ENCODE results near the gene CASKIN1.

The CASKIN1 gene

GRCh38 chr16:2186505-2186904, 9.9 kb downstream of the CASKIN1 start:
- no peak overlapping the region for H3K4me3 ChIP-seq (ENCODE audit: low read length, poor library complexity, severe bottlenecking)
- no peak for TF ChIP-seq EZH2phosphoT487 (IDR thresholded peaks at IDR 0.05; ENCODE audit: borderline replicate concordance)
- no peak for TF ChIP-seq CTCF (conservative IDR thresholded peaks at IDR 0.05; ENCODE audit: low read length)
- H3K36me3 ChIP-seq (ENCODE audit: insufficient read depth, low read length) = no peaks in the 10 kb centered on the region
- H3F3A ChIP-seq (ENCODE audit: low read depth) = no peaks in the 10 kb centered on the region
- H3K4me1 ChIP-seq (ENCODE audit: insufficient read depth, low read length, poor library complexity, severe bottlenecking) = no peaks in the 10 kb centered on the region
- H3K9me3 ChIP-seq (ENCODE audit: insufficient read depth, low read depth, low read length) = no peaks in the 10 kb centered on the region
- H3K79me2 ChIP-seq (ENCODE audit: insufficient read depth, low read length) = no peaks in the 10 kb centered on the region
- no peaks in the 10 kb centered on the region for H3K9me2 ChIP-seq (replicated peaks; ENCODE audit: low read depth, low read length)
- H3K9ac ChIP-seq (ENCODE audit: low read depth, low read length, poor library complexity, severe bottlenecking) = no peak overlapping the region
- no peak overlapping the region for H2AFZ ChIP-seq (ENCODE audit: low read length)
- no peaks in the 10 kb centered on the region for H4K20me1 ChIP-seq (ENCODE audit: insufficient read depth, low read length, poor library complexity, severe bottlenecking)
- no peaks in the 10 kb centered on the region for H3K27me3 ChIP-seq (ENCODE audit: insufficient read depth, low read length, poor library complexity, severe bottlenecking)
- H3K4me2 ChIP-seq (ENCODE audit: low read depth, low read length, poor library complexity, severe bottlenecking) = no peak overlapping the region

- H3K36me3 ChIP-seq (ENCODE audit: insufficient read depth, low read length) = no peaks in the 10 kb centered on the region
- H3K4me1 ChIP-seq (ENCODE audit: insufficient read depth, low read length, poor library complexity, severe bottlenecking) = no peaks in the 10 kb centered on the region
- no peaks in the 10 kb centered on the region for H3K79me2 ChIP-seq (ENCODE audit: insufficient read depth, low read length)
- H3K9me3 ChIP-seq (ENCODE audit: insufficient read depth, low read depth, low read length) = no peaks in the 10 kb centered on the region
- TF ChIP-seq CTCF (conservative IDR thresholded peaks at IDR 0.05; ENCODE audit: low read length) = no peak
- no peak for TF ChIP-seq EZH2phosphoT487 (IDR thresholded peaks at IDR 0.05; ENCODE audit: borderline replicate concordance)
- no peaks in the 10 kb centered on the region for H3F3A ChIP-seq (ENCODE audit: low read depth)
- no peak overlapping the region for H3K4me2 ChIP-seq (ENCODE audit: low read depth, low read length, poor library complexity, severe bottlenecking)
- H4K20me1 ChIP-seq (ENCODE audit: insufficient read depth, low read length, poor library complexity, severe bottlenecking) = no peaks in the 10 kb centered on the region
- H3K4me3 ChIP-seq (ENCODE audit: low read length, poor library complexity, severe bottlenecking) = no peak overlapping the region
- H2AFZ ChIP-seq (ENCODE audit: low read length) = no peak overlapping the region
- H3K9me2 ChIP-seq (replicated peaks; ENCODE audit: low read depth, low read length) = no peaks in the 10 kb centered on the region
- H3K27me3 ChIP-seq (ENCODE audit: insufficient read depth, low read length, poor library complexity, severe bottlenecking) = no peaks in the 10 kb centered on the region
- no peak overlapping the region for H3K9ac ChIP-seq (ENCODE audit: low read depth, low read length, poor library complexity, severe bottlenecking)
Measured at GRCh38 chr16:2186064-2186463, 10.3 kb downstream of the CASKIN1 start.

GRCh38 chr16:2184962-2185361, 11.4 kb downstream of the CASKIN1 start:
- Histone ChIP-seq H3K9me2 (replicated peaks; ENCODE audit: low read depth, low read length) (no peaks in the 10 kb centered on the region), H2AFZ (ENCODE audit: low read length) (no peak overlapping the region), H3K79me2 (ENCODE audit: insufficient read depth, low read length) (no peaks in the 10 kb centered on the region), H3K27me3 (ENCODE audit: insufficient read depth, low read length, poor library complexity, severe bottlenecking) (no peaks in the 10 kb centered on the region), H3K4me2 (ENCODE audit: low read depth, low read length, poor library complexity, severe bottlenecking) (no peak overlapping the region), H4K20me1 (ENCODE audit: insufficient read depth, low read length, poor library complexity, severe bottlenecking) (no peaks in the 10 kb centered on the region), H3K9me3 (ENCODE audit: insufficient read depth, low read depth, low read length) (no peaks in the 10 kb centered on the region), H3F3A (ENCODE audit: low read depth) (no peaks in the 10 kb centered on the region), H3K4me1 (ENCODE audit: insufficient read depth, low read length, poor library complexity, severe bottlenecking) (no peaks in the 10 kb centered on the region), H3K4me3 (ENCODE audit: low read length, poor library complexity, severe bottlenecking) (no peak overlapping the region), H3K9ac (ENCODE audit: low read depth, low read length, poor library complexity, severe bottlenecking) (no peak overlapping the region), H3K36me3 (ENCODE audit: insufficient read depth, low read length) (no peaks in the 10 kb centered on the region)
- TF ChIP-seq EZH2phosphoT487 (IDR thresholded peaks at IDR 0.05; ENCODE audit: borderline replicate concordance) (no peak), CTCF (conservative IDR thresholded peaks at IDR 0.05; ENCODE audit: low read length) (no peak)
